ENCODE results near the gene GPC5. TPM values are rescaled to one million over a fixed set of nuclear protein-coding genes. Genes with fewer than 3 reads are reported as not detected.

The GPC5 gene
- total and polyA plus RNA-seq, 2 of the 13 experiments (the other 11 are each of a cell fraction or from before 2014, with no cell fraction given): 0.02 to 0.07 TPM

DNA sequence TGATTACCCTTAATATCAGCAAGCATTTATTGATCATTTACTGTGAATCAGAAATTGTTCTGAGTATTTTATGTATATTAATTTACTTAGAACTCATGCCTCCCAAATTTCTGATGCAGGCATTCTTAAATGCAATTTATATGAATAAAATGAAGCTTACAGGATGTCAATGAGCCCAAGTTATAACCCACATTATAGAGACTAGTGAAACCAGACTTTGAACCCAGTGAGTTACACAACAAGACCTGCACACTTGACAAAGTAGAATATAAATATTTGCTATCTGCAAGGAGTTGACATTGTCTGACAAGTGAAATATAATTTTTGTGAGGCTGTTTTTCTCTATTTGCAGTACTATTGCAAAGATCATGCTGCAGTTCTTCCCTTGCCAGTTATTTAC is 656.0 kb downstream of the GPC5 start (continued):
- TF ChIP-seq, protein P1, sequence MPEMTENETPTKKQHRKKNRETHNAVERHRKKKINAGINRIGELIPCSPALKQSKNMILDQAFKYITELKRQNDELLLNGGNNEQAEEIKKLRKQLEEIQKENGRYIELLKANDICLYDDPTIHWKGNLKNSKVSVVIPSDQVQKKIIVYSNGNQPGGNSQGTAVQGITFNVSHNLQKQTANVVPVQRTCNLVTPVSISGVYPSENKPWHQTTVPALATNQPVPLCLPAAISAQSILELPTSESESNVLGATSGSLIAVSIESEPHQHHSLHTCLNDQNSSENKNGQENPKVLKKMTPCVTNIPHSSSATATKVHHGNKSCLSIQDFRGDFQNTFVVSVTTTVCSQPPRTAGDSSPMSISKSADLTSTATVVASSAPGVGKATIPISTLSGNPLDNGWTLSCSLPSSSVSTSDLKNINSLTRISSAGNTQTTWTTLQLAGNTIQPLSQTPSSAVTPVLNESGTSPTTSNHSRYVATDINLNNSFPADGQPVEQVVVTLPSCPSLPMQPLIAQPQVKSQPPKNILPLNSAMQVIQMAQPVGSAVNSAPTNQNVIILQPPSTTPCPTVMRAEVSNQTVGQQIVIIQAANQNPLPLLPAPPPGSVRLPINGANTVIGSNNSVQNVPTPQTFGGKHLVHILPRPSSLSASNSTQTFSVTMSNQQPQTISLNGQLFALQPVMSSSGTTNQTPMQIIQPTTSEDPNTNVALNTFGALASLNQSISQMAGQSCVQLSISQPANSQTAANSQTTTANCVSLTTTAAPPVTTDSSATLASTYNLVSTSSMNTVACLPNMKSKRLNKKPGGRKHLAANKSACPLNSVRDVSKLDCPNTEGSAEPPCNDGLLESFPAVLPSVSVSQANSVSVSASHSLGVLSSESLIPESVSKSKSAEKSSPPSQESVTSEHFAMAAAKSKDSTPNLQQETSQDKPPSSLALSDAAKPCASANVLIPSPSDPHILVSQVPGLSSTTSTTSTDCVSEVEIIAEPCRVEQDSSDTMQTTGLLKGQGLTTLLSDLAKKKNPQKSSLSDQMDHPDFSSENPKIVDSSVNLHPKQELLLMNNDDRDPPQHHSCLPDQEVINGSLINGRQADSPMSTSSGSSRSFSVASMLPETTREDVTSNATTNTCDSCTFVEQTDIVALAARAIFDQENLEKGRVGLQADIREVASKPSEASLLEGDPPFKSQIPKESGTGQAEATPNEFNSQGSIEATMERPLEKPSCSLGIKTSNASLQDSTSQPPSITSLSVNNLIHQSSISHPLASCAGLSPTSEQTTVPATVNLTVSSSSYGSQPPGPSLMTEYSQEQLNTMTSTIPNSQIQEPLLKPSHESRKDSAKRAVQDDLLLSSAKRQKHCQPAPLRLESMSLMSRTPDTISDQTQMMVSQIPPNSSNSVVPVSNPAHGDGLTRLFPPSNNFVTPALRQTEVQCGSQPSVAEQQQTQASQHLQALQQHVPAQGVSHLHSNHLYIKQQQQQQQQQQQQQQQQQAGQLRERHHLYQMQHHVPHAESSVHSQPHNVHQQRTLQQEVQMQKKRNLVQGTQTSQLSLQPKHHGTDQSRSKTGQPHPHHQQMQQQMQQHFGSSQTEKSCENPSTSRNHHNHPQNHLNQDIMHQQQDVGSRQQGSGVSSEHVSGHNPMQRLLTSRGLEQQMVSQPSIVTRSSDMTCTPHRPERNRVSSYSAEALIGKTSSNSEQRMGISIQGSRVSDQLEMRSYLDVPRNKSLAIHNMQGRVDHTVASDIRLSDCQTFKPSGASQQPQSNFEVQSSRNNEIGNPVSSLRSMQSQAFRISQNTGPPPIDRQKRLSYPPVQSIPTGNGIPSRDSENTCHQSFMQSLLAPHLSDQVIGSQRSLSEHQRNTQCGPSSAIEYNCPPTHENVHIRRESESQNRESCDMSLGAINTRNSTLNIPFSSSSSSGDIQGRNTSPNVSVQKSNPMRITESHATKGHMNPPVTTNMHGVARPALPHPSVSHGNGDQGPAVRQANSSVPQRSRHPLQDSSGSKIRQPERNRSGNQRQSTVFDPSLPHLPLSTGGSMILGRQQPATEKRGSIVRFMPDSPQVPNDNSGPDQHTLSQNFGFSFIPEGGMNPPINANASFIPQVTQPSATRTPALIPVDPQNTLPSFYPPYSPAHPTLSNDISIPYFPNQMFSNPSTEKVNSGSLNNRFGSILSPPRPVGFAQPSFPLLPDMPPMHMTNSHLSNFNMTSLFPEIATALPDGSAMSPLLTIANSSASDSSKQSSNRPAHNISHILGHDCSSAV (CRISPR knock-in tag; IDR thresholded peaks at IDR 0.05; ENCODE audit: borderline replicate concordance): no peak
- TF ChIP-seq, protein P2, sequence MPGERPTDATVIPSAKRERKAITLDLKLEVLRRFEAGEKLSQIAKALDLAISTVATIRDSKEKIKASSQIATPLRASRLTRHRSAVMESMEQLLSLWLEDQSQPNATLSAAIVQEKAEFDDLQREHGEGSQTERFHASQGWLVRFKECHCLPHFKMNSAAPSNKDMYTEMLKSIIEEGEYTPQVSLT (CRISPR knock-in tag; IDR thresholded peaks at IDR 0.05; ENCODE audit: borderline replicate concordance, low read depth): no peak
- TF ChIP-seq KAT2B (IDR thresholded peaks at IDR 0.05; ENCODE audit: borderline replicate concordance, low read depth, low read length): no peak
- TF ChIP-seq ZNF331 (CRISPR knock-in tag; IDR thresholded peaks at IDR 0.05): 0 out of 2 replicates have a peak, but pooled peaks have one; percentile 24
- TF ChIP-seq, protein P3, sequence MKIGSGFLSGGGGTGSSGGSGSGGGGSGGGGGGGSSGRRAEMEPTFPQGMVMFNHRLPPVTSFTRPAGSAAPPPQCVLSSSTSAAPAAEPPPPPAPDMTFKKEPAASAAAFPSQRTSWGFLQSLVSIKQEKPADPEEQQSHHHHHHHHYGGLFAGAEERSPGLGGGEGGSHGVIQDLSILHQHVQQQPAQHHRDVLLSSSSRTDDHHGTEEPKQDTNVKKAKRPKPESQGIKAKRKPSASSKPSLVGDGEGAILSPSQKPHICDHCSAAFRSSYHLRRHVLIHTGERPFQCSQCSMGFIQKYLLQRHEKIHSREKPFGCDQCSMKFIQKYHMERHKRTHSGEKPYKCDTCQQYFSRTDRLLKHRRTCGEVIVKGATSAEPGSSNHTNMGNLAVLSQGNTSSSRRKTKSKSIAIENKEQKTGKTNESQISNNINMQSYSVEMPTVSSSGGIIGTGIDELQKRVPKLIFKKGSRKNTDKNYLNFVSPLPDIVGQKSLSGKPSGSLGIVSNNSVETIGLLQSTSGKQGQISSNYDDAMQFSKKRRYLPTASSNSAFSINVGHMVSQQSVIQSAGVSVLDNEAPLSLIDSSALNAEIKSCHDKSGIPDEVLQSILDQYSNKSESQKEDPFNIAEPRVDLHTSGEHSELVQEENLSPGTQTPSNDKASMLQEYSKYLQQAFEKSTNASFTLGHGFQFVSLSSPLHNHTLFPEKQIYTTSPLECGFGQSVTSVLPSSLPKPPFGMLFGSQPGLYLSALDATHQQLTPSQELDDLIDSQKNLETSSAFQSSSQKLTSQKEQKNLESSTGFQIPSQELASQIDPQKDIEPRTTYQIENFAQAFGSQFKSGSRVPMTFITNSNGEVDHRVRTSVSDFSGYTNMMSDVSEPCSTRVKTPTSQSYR (CRISPR knock-in tag; IDR thresholded peaks at IDR 0.05; ENCODE audit: borderline replicate concordance): no peak
- no peak for TF ChIP-seq ZNF589 (CRISPR knock-in tag; conservative IDR thresholded peaks at IDR 0.05)
- TF ChIP-seq MBD4 (IDR thresholded peaks at IDR 0.05; ENCODE audit: borderline replicate concordance, low read length): no peak
- TF ChIP-seq FOXJ3 (CRISPR knock-in tag; IDR thresholded peaks at IDR 0.05; ENCODE audit: borderline replicate concordance): peak; percentile 69; the same call in 1 of the 2 replicates
- TF ChIP-seq REXO4 (CRISPR knock-in tag; IDR thresholded peaks at IDR 0.05; ENCODE audit: borderline replicate concordance): no peak
- no peak for TF ChIP-seq SMYD3 (CRISPR knock-in tag; IDR thresholded peaks at IDR 0.05)
- no peak for TF ChIP-seq SOX13 (IDR thresholded peaks at IDR 0.05)
- TF ChIP-seq SOX13 (CRISPR knock-in tag; conservative IDR thresholded peaks at IDR 0.05 in 1 of 2, IDR thresholded peaks at IDR 0.05 in 1 of 2): peak in 1 of 2 experiments; percentile 84; a peak in 2 of 4 replicates
- no peak for TF ChIP-seq ZBTB3 (CRISPR knock-in tag; IDR thresholded peaks at IDR 0.05; ENCODE audit: borderline replicate concordance, low read depth)
- no peak for TF ChIP-seq KDM2A (CRISPR knock-in tag; IDR thresholded peaks at IDR 0.05; ENCODE audit: borderline replicate concordance, low read depth)
- no peak for TF ChIP-seq KLF13 (CRISPR knock-in tag; IDR thresholded peaks at IDR 0.05)

Data from HepG2 (cell line).